Measurements from ENCODE around the gene CDC27. TPM values are rescaled to one million over a fixed set of nuclear protein-coding genes. Genes with fewer than 3 reads are reported as not detected.
"Not testable (repeated sequence)": the region's sequence is repeated elsewhere in the genome, so short reads cannot be mapped to it uniquely, and the experiment has no call there.

CDC27 gene
- total RNA-seq, 1 donor from 2014 or later, result 128 TPM

GRCh38 chr17:47072886-47073285, 116.2 kb downstream of the CDC27 start:
- TF ChIP-seq, protein P1, sequence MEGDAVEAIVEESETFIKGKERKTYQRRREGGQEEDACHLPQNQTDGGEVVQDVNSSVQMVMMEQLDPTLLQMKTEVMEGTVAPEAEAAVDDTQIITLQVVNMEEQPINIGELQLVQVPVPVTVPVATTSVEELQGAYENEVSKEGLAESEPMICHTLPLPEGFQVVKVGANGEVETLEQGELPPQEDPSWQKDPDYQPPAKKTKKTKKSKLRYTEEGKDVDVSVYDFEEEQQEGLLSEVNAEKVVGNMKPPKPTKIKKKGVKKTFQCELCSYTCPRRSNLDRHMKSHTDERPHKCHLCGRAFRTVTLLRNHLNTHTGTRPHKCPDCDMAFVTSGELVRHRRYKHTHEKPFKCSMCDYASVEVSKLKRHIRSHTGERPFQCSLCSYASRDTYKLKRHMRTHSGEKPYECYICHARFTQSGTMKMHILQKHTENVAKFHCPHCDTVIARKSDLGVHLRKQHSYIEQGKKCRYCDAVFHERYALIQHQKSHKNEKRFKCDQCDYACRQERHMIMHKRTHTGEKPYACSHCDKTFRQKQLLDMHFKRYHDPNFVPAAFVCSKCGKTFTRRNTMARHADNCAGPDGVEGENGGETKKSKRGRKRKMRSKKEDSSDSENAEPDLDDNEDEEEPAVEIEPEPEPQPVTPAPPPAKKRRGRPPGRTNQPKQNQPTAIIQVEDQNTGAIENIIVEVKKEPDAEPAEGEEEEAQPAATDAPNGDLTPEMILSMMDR (IDR thresholded peaks at IDR 0.05), result no peak
- H3K4me1 Mint-ChIP-seq (ENCODE audit: low read depth), result peaks cover 4% of the 10 kb centered on the region
- H3K27ac Mint-ChIP-seq (ENCODE audit: unreplicated experiment), result no peak overlapping the region
- H3K36me3 Mint-ChIP-seq (ENCODE audit: low read depth), result no peaks in the 10 kb centered on the region
- no peaks in the 10 kb centered on the region for H3K9me3 Mint-ChIP-seq (ENCODE audit: low read depth)
- no peaks in the 10 kb centered on the region for H3K27me3 Mint-ChIP-seq (ENCODE audit: low read depth)
- DNase-seq (ENCODE audit: low spot score), result no peak
- H3K4me3 Mint-ChIP-seq (ENCODE audit: unreplicated experiment), result no peak overlapping the region

GRCh38 chr17:47071171-47071570, 117.9 kb downstream of the CDC27 start:
- H3K9me3 Mint-ChIP-seq (ENCODE audit: low read depth); H3K27ac Mint-ChIP-seq (ENCODE audit: unreplicated experiment); H3K27me3 Mint-ChIP-seq (ENCODE audit: low read depth); H3K36me3 Mint-ChIP-seq (ENCODE audit: low read depth); H3K4me3 Mint-ChIP-seq (ENCODE audit: unreplicated experiment); DNase-seq (ENCODE audit: low spot score): not testable (repeated sequence)
- H3K4me1 Mint-ChIP-seq (ENCODE audit: low read depth), result peaks cover 16% of the 10 kb centered on the region

DNA sequence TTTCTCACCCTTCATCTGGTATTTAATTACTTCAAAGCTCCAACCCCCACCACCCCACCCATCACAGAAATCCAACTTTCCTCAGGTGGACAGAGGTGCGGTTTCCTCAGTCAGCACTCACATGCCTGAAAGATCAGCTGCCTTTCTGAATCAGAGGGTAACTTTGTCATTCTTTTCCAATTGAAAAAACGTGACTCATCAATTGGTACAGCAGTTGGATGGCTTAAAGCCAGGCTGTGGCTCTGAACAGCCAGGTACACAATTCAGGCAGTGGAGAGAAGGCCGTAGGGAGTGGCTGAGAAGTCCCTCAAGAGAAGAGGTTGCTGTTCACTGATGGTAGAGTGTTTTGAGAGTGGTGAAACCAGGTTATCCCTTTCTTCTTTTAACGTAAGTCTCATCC, 118.8 kb downstream of the CDC27 start:
- H3K27ac Mint-ChIP-seq (ENCODE audit: unreplicated experiment); H3K4me3 Mint-ChIP-seq (ENCODE audit: unreplicated experiment); H3K36me3 Mint-ChIP-seq (ENCODE audit: low read depth); DNase-seq (ENCODE audit: low spot score); H3K27me3 Mint-ChIP-seq (ENCODE audit: low read depth); H3K9me3 Mint-ChIP-seq (ENCODE audit: low read depth): not testable (repeated sequence)
- H3K4me1 Mint-ChIP-seq (ENCODE audit: low read depth), result peaks cover 18% of the 10 kb centered on the region

Other genes with a start within 250 kb of the CDC27 start
- gene RPRML, start 210.0 kb downstream of the CDC27 start, total RNA-seq, result not detected in 3 replicates
- 0.51 to 1.9 TPM (median 1.1 TPM) in 3 replicates for gene MYL4, start 20.1 kb upstream of the CDC27 start, total RNA-seq
- gene ITGB3, start 64.5 kb upstream of the CDC27 start, total RNA-seq, result 0.85 to 11.4 TPM (median 10.5 TPM) in 3 replicates
- 1.5 to 3.2 TPM (median 2.5 TPM) in 3 replicates for gene EFCAB13, start 134.7 kb upstream of the CDC27 start, total RNA-seq